Activated T-helper 1 cell treated with anti-CD3 and anti-CD28 coated beads, Interleukin-12 subunit alpha, Interleukin-12 subunit beta, Interleukin-2, Interleukin-4 antibody, amounts not matched to agents 30 ng/mL and 10 ng/mL and 1 ng/mL, durations not matched to agents 14 hours and 24 hours and 36 hours (primary cell): ENCODE results near the gene AFF3. TPM values are rescaled to one million over a fixed set of nuclear protein-coding genes. Genes with fewer than 3 reads are reported as not detected.

Experiments used
- DNase-seq: peaks from one replicate; pipeline ENCODE4 v3.0.0; 2021; ENCODE audit warnings: low spot score
- H3K27ac Mint-ChIP-seq: one replicate; pipeline ENCODE4 v1.8.0; 2021; ENCODE audit warnings: mild to moderate bottlenecking, mixed read lengths
- H3K27me3 Mint-ChIP-seq: one replicate; pipeline ENCODE4 v1.8.0; 2022; ENCODE audit warnings: mild to moderate bottlenecking, moderate library complexity, mixed read lengths; ENCODE audit not compliant: insufficient read depth
- H3K36me3 Mint-ChIP-seq: one replicate; pipeline ENCODE4 v1.8.0; 2021; ENCODE audit warnings: low read depth, mixed read lengths
- H3K4me1 Mint-ChIP-seq: one replicate; pipeline ENCODE4 v1.8.0; 2021; ENCODE audit warnings: low read depth, mixed read lengths
- H3K4me3 Mint-ChIP-seq: one replicate; pipeline ENCODE4 v1.8.0; 2021; ENCODE audit warnings: mild to moderate bottlenecking, moderate library complexity, mixed read lengths
- H3K9me3 Mint-ChIP-seq: one replicate; pipeline ENCODE4 v1.8.0; 2021; ENCODE audit warnings: mixed read lengths
- intact Hi-C: fragments of 100-400 bp; cut with micrococcal nuclease; formaldehyde crosslinking; loops from one replicate; pipeline ENCODE4 v1.15.1; 2024
- total RNA-seq: library from RNA; stranded (reverse); gene quantifications from 2 replicates; pipeline ENCODE4 v1.2.3, GENCODE V29; 2022

The AFF3 gene
- total RNA-seq, 1 donor from 2014 or later: 2.4 TPM

GRCh38 chr2:99722476-99722875, 419.9 kb downstream of the AFF3 start:
- Mint-ChIP-seq H3K27me3 (peaks cover 2% of the 10 kb centered on the region), H3K36me3 (no peaks in the 10 kb centered on the region), H3K4me1 (no peaks in the 10 kb centered on the region), H3K27ac (no peak overlapping the region), H3K9me3 (peaks cover 6% of the 10 kb centered on the region), H3K4me3 (no peak overlapping the region)
- intact Hi-C loops: no loop called here
- no peak for DNase-seq

GRCh38 chr2:99719102-99719501, 423.3 kb downstream of the AFF3 start:
- Mint-ChIP-seq H3K4me3 (no peak overlapping the region), H3K27ac (no peak overlapping the region)
- no peak for DNase-seq

GRCh38 chr2:99715956-99716355, 426.4 kb downstream of the AFF3 start:
- Mint-ChIP-seq H3K4me3 (no peak overlapping the region), H3K27me3 (no peaks in the 10 kb centered on the region), H3K4me1 (no peaks in the 10 kb centered on the region), H3K27ac (no peak overlapping the region), H3K9me3 (no peaks in the 10 kb centered on the region), H3K36me3 (no peaks in the 10 kb centered on the region)
- no peak for DNase-seq
- intact Hi-C loops: no loop called here

More at GRCh38 chr2:99719102-99719501, 423.3 kb downstream of the AFF3 start:
- H3K4me1 Mint-ChIP-seq: no peaks in the 10 kb centered on the region
- peaks cover 6% of the 10 kb centered on the region for H3K9me3 Mint-ChIP-seq
- intact Hi-C loops: no loop called here
- H3K36me3 Mint-ChIP-seq: no peaks in the 10 kb centered on the region
- H3K27me3 Mint-ChIP-seq: no peaks in the 10 kb centered on the region

GRCh38 chr2:99714349-99714748, 428.0 kb downstream of the AFF3 start:
- no peak for DNase-seq
- H3K4me1 Mint-ChIP-seq: no peaks in the 10 kb centered on the region
- intact Hi-C loops: no loop called here
- no peaks in the 10 kb centered on the region for H3K36me3 Mint-ChIP-seq
- no peaks in the 10 kb centered on the region for H3K9me3 Mint-ChIP-seq
- no peaks in the 10 kb centered on the region for H3K27me3 Mint-ChIP-seq
- H3K4me3 Mint-ChIP-seq: no peak overlapping the region
- H3K27ac Mint-ChIP-seq: no peak overlapping the region

- Mint-ChIP-seq H3K9me3 (no peaks in the 10 kb centered on the region), H3K27me3 (no peaks in the 10 kb centered on the region), H3K27ac (no peak overlapping the region), H3K36me3 (no peaks in the 10 kb centered on the region), H3K4me1 (no peaks in the 10 kb centered on the region), H3K4me3 (no peak overlapping the region)
- intact Hi-C loops: no loop called here
- DNase-seq: no peak
Measured at GRCh38 chr2:99711144-99711543, 431.2 kb downstream of the AFF3 start.

- Mint-ChIP-seq H3K36me3 (no peaks in the 10 kb centered on the region), H3K4me3 (no peak overlapping the region), H3K27me3 (no peaks in the 10 kb centered on the region), H3K4me1 (no peaks in the 10 kb centered on the region), H3K27ac (no peak overlapping the region), H3K9me3 (no peaks in the 10 kb centered on the region)
- intact Hi-C loops: no loop called here
- no peak for DNase-seq
Measured at GRCh38 chr2:99710721-99711120, 431.7 kb downstream of the AFF3 start.

GRCh38 chr2:99709229-99709628, 433.2 kb downstream of the AFF3 start:
- Mint-ChIP-seq H3K4me3 (no peak overlapping the region), H3K27ac (no peak overlapping the region), H3K9me3 (no peaks in the 10 kb centered on the region), H3K4me1 (no peaks in the 10 kb centered on the region), H3K36me3 (no peaks in the 10 kb centered on the region), H3K27me3 (no peaks in the 10 kb centered on the region)
- intact Hi-C loops: no loop called here
- no peak for DNase-seq

GRCh38 chr2:99708231-99708630, 434.2 kb downstream of the AFF3 start:
- no peaks in the 10 kb centered on the region for H3K36me3 Mint-ChIP-seq
- DNase-seq: no peak
- H3K27ac Mint-ChIP-seq: no peak overlapping the region
- no peaks in the 10 kb centered on the region for H3K4me1 Mint-ChIP-seq
- H3K27me3 Mint-ChIP-seq: no peaks in the 10 kb centered on the region
- no peak overlapping the region for H3K4me3 Mint-ChIP-seq
- no peaks in the 10 kb centered on the region for H3K9me3 Mint-ChIP-seq
- intact Hi-C loops: no loop called here

GRCh38 chr2:99707592-99707991, 434.8 kb downstream of the AFF3 start:
- Mint-ChIP-seq H3K4me1 (no peaks in the 10 kb centered on the region), H3K4me3 (no peak overlapping the region), H3K27ac (no peak overlapping the region), H3K36me3 (no peaks in the 10 kb centered on the region), H3K27me3 (no peaks in the 10 kb centered on the region), H3K9me3 (no peaks in the 10 kb centered on the region)
- intact Hi-C loops: no loop called here
- no peak for DNase-seq

- Mint-ChIP-seq H3K36me3 (no peaks in the 10 kb centered on the region), H3K27ac (no peak overlapping the region), H3K9me3 (no peaks in the 10 kb centered on the region), H3K4me3 (no peak overlapping the region), H3K27me3 (no peaks in the 10 kb centered on the region), H3K4me1 (no peaks in the 10 kb centered on the region)
- DNase-seq: no peak
- intact Hi-C loops: no loop called here
Measured at GRCh38 chr2:99706735-99707134, 435.7 kb downstream of the AFF3 start.

GRCh38 chr2:99701503-99701902, 440.9 kb downstream of the AFF3 start:
- H3K4me1 Mint-ChIP-seq: no peaks in the 10 kb centered on the region
- H3K9me3 Mint-ChIP-seq: no peaks in the 10 kb centered on the region
- no peak overlapping the region for H3K4me3 Mint-ChIP-seq
- no peaks in the 10 kb centered on the region for H3K27me3 Mint-ChIP-seq
- no peak for DNase-seq
- H3K36me3 Mint-ChIP-seq: no peaks in the 10 kb centered on the region
- intact Hi-C loops: no loop called here
- H3K27ac Mint-ChIP-seq: no peak overlapping the region

GRCh38 chr2:99700482-99701398, 441.6 kb downstream of the AFF3 start:
- no peak for DNase-seq
- Mint-ChIP-seq H3K36me3 (no peaks in the 10 kb centered on the region), H3K4me1 (no peaks in the 10 kb centered on the region), H3K27ac (no peak overlapping the region), H3K4me3 (no peak overlapping the region), H3K9me3 (no peaks in the 10 kb centered on the region), H3K27me3 (no peaks in the 10 kb centered on the region)
- intact Hi-C loops: no loop called here

GRCh38 chr2:99698896-99699295, 443.5 kb downstream of the AFF3 start:
- Mint-ChIP-seq H3K4me3 (no peak overlapping the region), H3K36me3 (no peaks in the 10 kb centered on the region), H3K4me1 (no peaks in the 10 kb centered on the region), H3K27me3 (no peaks in the 10 kb centered on the region), H3K9me3 (no peaks in the 10 kb centered on the region), H3K27ac (no peak overlapping the region)
- no peak for DNase-seq
- intact Hi-C loops: no loop called here
